Measurements from ENCODE around the gene GSTA3. TPM values are rescaled to one million over a fixed set of nuclear protein-coding genes. Genes with fewer than 3 reads are reported as not detected.
"Not testable (repeated sequence)": the region's sequence is repeated elsewhere in the genome, so short reads cannot be mapped to it uniquely, and the experiment has no call there.

The GSTA3 gene
- total RNA-seq, 4 donors from 2014 or later, result not detected

DNA sequence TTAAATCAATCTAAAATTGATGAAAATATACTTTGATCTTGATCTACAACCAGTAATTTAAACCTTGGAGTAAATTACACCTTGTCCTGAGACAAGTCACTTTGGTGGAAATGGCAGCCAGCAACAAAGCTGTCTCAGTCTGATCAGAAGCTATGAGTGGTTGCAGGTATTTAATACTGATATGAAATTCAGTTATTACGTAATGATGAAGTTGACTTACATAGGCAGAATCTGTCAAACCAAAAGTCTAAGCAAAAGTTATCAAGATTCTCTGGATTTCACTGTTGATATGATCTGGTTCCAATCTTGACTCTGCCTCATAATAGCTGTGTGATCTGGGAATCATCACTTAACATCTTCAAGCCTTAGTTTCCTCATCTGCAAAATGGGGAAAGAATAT, 41.3 kb downstream of the GSTA3 start:
- no peaks in the 10 kb centered on the region for H3K27me3 ChIP-seq
- H3K9me3 ChIP-seq, result no peaks in the 10 kb centered on the region
- H3K27ac ChIP-seq, result no peak overlapping the region
- no peaks in the 10 kb centered on the region for H3K4me1 ChIP-seq
- no peak overlapping the region for H3K4me3 ChIP-seq
- H3K36me3 ChIP-seq, result no peaks in the 10 kb centered on the region
- in situ Hi-C loops (cut with MboI; ENCODE audit: low pct_ligation_motif_present in 1 of 4, low pct_unique_long_range_greater_than_20kb in 1 of 4, low sequenced_read_pairs in 3 of 4) (no loop called here), intact Hi-C loops (cut with DNase I; ENCODE audit: low total_unique reads) (no loop called here)
- WGBS, 2 donors (ENCODE audit: low coverage in 1 of 2), result 80 to 98% methylated on average over 1 of the region's 1 CpG
- TF ChIP-seq, protein P1, sequence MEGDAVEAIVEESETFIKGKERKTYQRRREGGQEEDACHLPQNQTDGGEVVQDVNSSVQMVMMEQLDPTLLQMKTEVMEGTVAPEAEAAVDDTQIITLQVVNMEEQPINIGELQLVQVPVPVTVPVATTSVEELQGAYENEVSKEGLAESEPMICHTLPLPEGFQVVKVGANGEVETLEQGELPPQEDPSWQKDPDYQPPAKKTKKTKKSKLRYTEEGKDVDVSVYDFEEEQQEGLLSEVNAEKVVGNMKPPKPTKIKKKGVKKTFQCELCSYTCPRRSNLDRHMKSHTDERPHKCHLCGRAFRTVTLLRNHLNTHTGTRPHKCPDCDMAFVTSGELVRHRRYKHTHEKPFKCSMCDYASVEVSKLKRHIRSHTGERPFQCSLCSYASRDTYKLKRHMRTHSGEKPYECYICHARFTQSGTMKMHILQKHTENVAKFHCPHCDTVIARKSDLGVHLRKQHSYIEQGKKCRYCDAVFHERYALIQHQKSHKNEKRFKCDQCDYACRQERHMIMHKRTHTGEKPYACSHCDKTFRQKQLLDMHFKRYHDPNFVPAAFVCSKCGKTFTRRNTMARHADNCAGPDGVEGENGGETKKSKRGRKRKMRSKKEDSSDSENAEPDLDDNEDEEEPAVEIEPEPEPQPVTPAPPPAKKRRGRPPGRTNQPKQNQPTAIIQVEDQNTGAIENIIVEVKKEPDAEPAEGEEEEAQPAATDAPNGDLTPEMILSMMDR (IDR thresholded peaks at IDR 0.05), result no peak
- TF ChIP-seq EP300 (IDR thresholded peaks at IDR 0.05; ENCODE audit: low read depth), result no peak
- TF ChIP-seq POLR2A (IDR thresholded peaks at IDR 0.05), result no peak
- no peak for TF ChIP-seq POLR2AphosphoS5 (IDR thresholded peaks at IDR 0.05)
- DNase-seq, result no peak

DNA sequence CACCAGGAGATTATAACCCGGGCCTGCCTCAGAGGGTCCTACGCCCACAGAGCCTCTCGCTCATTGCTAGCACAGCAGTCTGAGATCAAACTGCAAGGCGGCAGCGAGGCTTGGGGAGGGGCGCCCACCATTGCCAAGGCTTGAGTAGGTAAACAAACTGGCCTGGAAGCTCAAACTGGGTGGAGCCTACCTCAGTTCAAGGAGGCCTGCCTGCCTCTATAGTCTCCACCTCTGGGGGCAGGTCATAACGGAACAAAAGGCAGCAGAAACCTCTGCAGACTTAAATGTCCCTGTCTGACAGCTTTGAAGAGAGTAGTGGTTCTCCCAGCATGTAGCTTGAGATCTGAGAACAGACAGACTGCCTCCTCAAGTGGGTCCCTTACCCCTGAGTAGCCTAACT, 48.3 kb downstream of the GSTA3 start:
- intact Hi-C loops (cut with DNase I; ENCODE audit: low total_unique reads); H3K9me3 ChIP-seq; H3K36me3 ChIP-seq; H3K27me3 ChIP-seq; H3K27ac ChIP-seq; H3K4me3 ChIP-seq; H3K4me1 ChIP-seq; DNase-seq; in situ Hi-C loops (cut with MboI; ENCODE audit: low pct_ligation_motif_present in 1 of 4, low pct_unique_long_range_greater_than_20kb in 1 of 4, low sequenced_read_pairs in 3 of 4): not testable (repeated sequence)
- 75% methylated on average over 7 of the region's 7 CpGs; no CpG with 5 or more reads in 1 of the 2 donors for WGBS, 2 donors (ENCODE audit: low coverage in 1 of 2)

DNA sequence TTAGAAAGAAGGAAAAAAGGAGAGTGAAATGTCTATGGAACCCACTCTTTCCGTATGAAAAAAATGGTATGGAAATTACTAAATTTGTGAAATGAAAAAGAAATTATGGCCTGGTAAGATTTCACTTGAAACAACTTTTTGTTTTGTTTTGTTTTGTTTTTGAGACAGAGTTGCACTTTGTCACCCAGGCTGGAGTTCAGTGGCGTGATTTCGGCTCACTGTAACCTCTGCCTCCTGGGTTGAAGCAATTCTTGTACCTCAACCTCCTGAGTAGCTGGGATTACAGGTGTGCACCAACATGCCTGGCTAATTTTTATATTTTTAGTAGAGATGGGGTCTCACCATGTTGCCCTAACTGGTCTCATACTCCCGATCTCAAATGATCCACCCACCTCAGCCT, 51.1 kb downstream of the GSTA3 start:
- in situ Hi-C loops (cut with MboI; ENCODE audit: low pct_ligation_motif_present in 1 of 4, low pct_unique_long_range_greater_than_20kb in 1 of 4, low sequenced_read_pairs in 3 of 4), result no loop called here
- no peak overlapping the region for H3K4me3 ChIP-seq
- WGBS, 2 donors (ENCODE audit: low coverage in 1 of 2), result 90 to 96% methylated on average over 4 of the region's 4 CpGs

DNA sequence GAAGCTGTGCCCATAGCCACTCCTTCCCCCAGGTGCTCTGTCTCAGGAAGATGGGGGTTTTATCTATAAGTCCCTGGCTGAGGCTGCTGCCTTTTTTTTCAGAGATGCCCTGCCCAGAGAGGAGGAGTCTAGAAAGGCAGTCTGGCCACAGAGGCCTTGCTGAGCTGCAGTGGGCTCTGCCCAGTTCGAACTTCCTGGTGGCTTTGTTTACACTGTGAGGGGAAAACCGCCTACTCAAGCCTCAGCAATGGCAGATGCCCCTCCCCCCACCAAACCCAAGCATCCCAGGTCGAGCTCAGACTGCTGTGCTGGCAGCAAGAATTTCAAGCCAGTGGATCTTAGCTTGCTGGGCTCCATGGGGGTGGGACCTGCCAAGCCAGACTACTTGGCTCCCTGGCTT, 53.4 kb downstream of the GSTA3 start:
- intact Hi-C loops (cut with DNase I; ENCODE audit: low total_unique reads); H3K27ac ChIP-seq: not testable (repeated sequence)

More for the DNA sequence above, 51.1 kb downstream of the GSTA3 start:
- intact Hi-C loops (cut with DNase I; ENCODE audit: low total_unique reads), result no loop called here
- Histone ChIP-seq H3K27me3 (no peaks in the 10 kb centered on the region), H3K4me1 (no peaks in the 10 kb centered on the region), H3K36me3 (no peaks in the 10 kb centered on the region), H3K27ac (no peak overlapping the region), H3K9me3 (no peaks in the 10 kb centered on the region)
- DNase-seq, result no peak
- TF ChIP-seq POLR2AphosphoS5 (IDR thresholded peaks at IDR 0.05), result no peak

DNA sequence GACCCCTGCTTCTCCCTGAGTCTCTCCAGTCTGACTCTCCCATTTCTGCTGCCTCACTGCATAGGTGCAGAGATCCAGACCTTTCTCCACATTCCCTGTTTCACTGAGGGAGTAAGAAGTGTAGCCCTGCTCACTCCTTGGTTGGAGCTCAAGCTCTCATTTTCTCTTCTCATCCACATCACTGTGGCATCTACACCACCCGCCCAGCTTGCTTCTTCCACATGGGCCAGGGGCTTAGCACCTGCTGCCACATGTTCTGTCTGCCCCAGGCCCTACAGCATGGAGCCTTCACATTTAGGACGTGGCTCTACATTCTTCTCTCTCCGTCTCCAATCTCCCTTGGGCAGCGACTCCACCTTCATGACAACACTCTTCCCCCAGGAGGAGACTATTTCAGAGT, 60.4 kb downstream of the GSTA3 start:
- no peak for TF ChIP-seq POLR2AphosphoS5 (IDR thresholded peaks at IDR 0.05)
- TF ChIP-seq, protein P1 (IDR thresholded peaks at IDR 0.05), result no peak
- no peak for TF ChIP-seq POLR2A (IDR thresholded peaks at IDR 0.05)
- no peak for TF ChIP-seq EP300 (IDR thresholded peaks at IDR 0.05; ENCODE audit: low read depth)
- Histone ChIP-seq H3K9me3 (no peaks in the 10 kb centered on the region), H3K36me3 (no peaks in the 10 kb centered on the region), H3K27me3 (no peaks in the 10 kb centered on the region), H3K4me3 (no peak overlapping the region), H3K4me1 (no peaks in the 10 kb centered on the region), H3K27ac (no peak overlapping the region)
- in situ Hi-C loops (cut with MboI; ENCODE audit: low pct_ligation_motif_present in 1 of 4, low pct_unique_long_range_greater_than_20kb in 1 of 4, low sequenced_read_pairs in 3 of 4), result no loop called here
- no peak for DNase-seq
- intact Hi-C loops (cut with DNase I; ENCODE audit: low total_unique reads), result no loop called here
- WGBS, 2 donors (ENCODE audit: low coverage in 1 of 2), result 81% methylated on average over 4 of the region's 4 CpGs; no CpG with 5 or more reads in 1 of the 2 donors

More for the DNA sequence above, 53.4 kb downstream of the GSTA3 start:
- H3K36me3 ChIP-seq; H3K27me3 ChIP-seq; H3K4me3 ChIP-seq; in situ Hi-C loops (cut with MboI; ENCODE audit: low pct_ligation_motif_present in 1 of 4, low pct_unique_long_range_greater_than_20kb in 1 of 4, low sequenced_read_pairs in 3 of 4); H3K9me3 ChIP-seq; H3K4me1 ChIP-seq: not testable (repeated sequence)
- 10% methylated on average over 3 of the region's 3 CpGs; no CpG with 5 or more reads in 1 of the 2 donors for WGBS, 2 donors (ENCODE audit: low coverage in 1 of 2)
- DNase-seq, result peak; percentile 16

Other genes with a start within 250 kb of the GSTA3 start
- 10 to 100 TPM in 3 of 4 donors, not detected in 1; 12.5 to 35.8 (median 19.4) TPM for gene TMEM14A, start 238.6 kb downstream of the GSTA3 start, total RNA-seq
- gene GSTA2, start 146.2 kb downstream of the GSTA3 start, total RNA-seq, result under 1 TPM in 1 of 4 donors, not detected in 3; 1.00 TPM
- gene GSTA1, start 105.9 kb downstream of the GSTA3 start, total RNA-seq, result 10 to 100 TPM in 2 of 4 donors, 1 to 10 TPM in 1, not detected in 1; 1.4 to 18.5 (median 16.2) TPM
- not detected for gene GSTA5, start 68.9 kb downstream of the GSTA3 start, total RNA-seq
- gene GSTA4, start 85.6 kb upstream of the GSTA3 start, total RNA-seq, result 10 to 100 TPM in 2 of 4 donors, 1 to 10 TPM in 2; 1.5 to 47.4 (median 11.2) TPM
- 10 to 100 TPM in 3 of 4 donors, 1 to 10 TPM in 1; 7.0 to 19.1 (median 16.7) TPM for gene CILK1, start 152.1 kb upstream of the GSTA3 start, total RNA-seq
- 100 to 1,000 TPM in 1 of 4 donors, 10 to 100 TPM in 3; 50.5 to 166 (median 64.2) TPM for gene FBXO9, start 155.7 kb upstream of the GSTA3 start, total RNA-seq
- under 1 TPM in 1 of 4 donors, not detected in 3; 0.32 TPM for gene GCM1, start 239.1 kb upstream of the GSTA3 start, total RNA-seq

All from transverse colon (tissue), 4 donors.